Measurements from ENCODE around the gene CDH4.

CDH4 gene

DNA sequence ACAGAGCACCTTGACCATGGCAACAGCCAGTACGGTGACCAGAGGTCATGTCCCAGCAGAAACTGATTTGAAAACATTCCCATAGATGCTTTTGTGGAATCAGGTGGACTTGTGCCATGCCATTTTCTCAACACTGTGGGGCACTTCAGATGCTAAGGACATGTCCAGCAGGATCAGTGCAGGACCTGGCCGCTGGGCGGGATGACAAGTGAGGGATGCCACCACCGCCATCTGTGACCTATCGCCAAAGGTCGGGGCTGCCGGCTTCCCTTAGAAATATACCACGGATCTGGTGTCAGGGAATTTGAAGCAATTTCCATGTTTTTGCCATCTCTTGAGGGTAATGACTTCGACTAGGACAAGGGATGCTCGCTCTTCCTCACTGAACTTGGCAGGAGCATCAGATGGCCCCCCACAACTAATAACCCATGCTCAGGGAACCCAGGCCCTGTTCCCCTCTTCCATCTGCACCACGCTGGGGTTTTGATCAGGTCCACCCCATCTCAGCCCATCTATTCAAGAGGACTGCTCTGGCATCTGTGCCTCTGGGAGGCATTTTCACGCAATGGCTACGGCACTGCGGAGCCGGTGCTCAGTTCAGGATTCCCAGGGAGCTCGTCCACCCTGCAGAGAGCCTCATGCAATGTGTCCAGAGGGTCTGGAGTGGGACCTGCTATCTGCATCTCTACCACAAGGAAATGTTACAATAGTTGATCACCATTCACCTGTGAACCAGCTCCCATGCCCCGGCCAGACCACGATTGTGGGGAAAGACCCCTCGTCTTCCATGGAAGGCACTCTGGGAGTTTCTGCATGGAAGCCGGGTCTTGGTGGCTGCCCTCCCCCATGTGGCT, 511.1 kb downstream of the CDH4 start:
- DNase-seq = no peak

DNA sequence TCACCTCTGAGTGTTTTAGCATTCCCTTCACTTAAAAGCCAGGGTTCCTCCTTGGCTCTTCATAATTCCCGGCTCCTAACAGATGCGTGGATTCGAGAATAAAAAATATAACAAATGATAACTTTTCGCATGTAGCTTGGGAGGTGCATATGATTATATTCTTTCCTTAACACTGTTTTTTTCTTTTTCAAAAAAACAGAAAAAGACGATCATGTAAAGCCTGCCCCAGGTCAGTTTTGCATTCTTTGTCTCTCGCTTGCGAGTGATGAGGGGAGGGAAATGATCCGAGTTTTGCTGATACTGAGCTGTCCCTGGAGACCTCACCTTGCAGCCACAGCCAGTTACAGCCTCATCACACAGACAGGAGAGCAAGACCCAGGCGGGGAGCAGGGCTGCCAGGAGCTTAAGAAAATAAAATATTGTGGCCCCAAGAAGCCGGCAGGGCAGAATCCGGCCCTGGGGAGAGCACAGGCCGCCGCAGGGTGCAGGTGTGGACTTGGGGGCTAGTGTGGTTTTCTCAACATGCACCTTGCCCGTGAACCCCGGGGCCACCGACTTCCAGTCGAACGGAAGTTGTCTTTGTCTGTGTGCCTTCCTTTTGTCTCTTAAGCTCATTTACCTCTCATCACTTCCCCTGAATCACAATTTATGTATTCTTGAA, 511.8 kb downstream of the CDH4 start:
- no peak for DNase-seq

DNA sequence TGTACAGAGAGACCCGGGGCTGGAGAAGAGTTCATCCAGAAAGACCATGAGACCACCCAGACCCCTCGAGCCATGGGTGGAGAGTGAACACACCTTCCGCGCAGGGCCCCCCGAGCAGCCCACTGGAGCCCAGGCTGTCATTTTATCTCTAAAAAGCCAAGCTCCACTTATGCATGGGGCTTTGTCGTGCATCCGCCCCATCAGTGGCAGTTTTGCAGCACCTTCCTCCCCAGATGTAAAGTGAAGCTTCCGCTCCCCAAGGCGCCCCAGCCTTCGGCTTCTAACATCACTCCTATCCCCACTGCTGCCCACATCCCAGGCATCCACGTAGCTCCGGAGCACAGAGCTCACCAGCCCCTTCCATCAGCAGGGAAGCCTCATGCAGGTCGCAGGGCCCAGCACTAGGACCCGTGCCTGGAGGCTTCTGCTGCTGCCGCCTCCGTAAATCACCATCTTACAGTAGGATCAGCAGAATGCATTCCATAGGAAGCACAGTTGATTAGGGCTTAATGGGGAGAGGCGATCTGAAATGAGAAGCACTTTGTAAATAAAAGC, 512.5 kb downstream of the CDH4 start:
- DNase-seq = no peak

DNA sequence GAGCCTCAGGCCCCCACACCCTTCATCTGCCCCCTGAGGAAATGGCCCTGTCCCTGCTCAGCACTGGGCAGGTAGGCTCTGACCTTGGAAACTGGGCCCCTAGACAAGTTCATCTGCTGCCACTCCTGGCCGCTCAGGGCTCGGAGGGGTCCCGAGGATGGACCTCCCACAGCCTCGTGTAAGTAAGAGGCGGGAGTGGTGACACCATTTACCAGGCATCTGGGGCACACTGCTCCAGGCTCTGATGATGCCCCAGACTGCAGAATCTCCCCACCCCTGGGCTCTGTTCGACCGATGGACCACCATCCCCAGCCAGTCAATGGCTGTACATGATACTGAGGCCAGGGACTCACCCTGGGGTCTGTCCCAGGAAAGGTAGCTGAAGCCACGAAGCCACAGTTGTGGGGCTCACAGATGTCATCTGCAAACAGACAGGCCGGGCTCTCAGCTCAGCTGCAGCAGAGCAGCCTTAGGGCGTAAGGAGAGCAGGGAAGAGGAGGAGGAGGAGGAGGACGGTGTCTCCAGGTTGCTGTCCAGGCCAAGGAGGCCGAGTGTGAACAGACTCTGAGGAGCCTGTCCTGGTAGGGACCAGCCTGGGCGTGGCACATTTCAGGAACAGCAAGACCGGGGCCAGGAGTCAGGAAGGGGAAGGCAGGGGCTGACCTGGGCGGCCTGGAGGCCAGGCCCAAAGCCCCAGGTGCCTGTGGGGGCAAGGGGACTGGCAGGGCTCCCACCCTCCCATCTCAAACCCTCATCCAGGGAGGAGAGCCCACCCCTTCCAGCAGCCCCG, 513.2 kb downstream of the CDH4 start:
- no peak for DNase-seq

DNA sequence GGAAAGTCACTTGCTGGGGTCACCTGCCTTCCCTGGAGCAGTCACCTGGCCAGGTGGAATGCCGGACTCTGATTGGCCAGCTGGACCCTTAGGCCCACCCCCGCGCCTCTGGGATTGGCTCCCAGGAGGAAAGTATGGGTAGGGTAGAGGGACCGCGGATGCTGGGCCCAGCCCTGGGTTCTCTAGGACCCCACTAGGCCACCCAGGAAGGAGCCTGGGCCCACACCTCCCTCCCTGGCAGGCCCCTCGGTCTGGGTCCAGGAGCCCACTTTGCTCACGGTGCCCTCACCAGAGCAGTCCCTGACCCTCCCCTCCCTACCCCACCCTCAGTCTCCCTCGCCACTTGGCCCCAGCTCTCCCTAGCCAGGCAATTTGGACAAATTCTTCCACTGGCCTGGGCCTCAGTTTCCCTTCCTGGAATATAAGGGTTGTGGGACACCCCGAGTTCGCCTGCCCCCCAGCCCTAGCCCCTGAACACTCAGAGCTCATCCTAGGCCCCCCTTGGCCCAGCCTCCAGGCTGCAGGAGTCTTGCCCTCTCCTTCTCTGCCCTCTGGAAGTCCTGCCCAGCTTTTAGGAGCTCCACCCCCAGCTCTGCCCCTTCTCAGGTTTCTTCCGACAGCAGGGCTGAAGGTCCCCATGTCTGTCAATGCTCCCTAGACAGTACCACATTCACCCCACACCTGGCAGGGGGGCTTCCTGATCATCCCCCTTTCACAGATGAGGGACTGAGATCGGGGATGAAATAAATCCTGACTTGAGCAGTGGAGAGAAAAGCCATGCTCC, 514.0 kb downstream of the CDH4 start:
- DNase-seq = no peak

DNA sequence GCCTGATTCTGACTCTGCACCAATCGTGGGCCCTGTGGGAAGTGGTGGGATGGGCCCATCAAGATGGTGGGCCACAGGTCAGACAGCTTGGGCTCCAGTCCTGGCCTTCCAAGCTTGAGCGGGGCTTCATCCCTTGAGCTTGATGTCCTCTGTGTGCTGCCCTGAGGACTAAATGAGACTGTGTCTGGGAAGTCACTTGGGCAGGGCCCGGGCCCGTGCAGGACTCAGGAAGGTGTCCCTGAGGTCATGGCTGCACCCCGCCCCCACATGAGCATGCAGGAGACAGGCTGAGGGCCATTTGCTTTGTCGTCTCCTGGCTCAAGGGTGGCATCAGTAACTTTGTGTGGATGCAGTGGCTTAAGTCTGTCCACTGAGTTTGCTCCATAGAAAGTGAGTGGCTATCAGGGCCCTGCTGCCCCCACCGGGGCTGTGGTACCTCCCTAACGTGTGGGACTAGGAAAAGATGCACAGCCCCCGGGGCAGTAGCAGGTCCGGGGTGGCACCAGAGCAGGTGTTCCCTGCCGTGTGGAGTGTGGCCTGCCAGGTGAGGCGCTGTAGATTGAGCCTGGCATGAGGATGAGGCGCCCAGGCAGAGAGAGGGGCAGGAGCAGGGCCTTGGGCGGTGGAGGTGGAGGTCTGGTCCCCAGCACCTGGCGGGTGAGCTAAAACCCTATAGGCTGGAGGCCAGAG, 515.0 kb downstream of the CDH4 start:
- no peak for DNase-seq

DNA sequence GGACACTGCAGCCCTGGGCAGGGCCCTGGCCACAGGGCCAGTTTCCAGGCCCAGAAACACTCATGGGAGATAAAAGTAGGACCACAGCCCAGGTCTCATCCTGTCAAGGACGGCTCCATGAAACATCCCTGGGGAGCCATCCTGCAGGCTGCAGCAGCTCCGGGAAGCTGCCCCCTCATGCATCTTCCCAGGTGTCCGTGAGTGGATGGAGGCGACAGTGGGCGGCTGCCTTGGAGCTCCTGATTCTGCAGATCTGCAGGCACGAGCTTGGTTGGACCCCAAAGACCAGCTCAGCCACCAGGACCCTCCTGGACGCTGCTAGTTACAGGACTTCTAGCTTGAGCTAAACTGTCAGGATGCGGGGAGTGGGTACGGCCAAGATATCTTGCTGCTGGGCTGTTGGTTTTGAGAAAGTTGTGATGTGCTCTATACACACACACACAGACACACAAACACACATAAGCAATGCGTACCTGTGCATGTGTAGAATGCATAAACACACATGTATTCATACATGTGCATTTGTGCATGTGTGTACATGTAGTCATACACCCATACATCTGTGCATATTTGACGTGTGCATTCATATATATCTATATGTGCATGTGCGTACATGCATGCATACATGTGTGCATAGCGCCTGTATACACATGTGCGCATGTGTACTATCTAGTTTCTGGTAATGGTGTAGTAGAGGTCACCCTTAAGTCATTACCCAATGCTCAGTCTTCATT, 515.9 kb downstream of the CDH4 start:
- DNase-seq = no peak

DNA sequence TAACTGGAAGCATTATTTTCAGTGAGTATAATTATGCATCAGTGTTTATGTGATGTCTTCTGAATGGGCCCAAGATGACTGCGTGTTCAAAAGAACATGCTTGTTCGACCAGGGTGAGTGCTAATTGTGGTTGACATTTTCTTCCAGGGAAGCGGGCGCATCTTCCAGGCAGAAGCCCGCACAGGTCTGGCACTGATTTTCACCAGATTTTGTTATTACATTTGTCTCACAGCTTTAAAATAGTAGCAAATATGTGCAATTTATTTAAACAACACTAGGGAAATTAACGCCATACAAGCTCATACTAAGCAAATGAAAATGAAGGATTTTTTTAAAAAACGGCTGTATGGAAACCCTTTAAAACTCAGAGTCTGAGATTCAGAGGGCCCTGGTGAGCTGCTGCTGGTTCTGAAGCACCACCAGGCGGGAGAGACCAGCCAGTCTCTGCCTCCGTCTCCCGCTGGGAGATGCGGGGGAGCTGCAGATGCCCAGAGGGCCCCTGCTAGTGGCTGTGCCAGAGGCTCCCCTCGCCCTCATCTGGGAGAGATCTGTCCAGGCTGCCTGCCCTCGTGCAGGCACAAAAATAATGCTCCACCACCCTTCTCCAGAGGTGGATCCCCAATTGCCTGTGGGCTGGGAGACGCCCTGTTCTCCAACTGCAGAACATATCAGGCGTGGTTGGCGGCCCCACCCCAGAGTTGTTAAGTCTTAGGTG, 516.7 kb downstream of the CDH4 start:
- DNase-seq = no peak

DNA sequence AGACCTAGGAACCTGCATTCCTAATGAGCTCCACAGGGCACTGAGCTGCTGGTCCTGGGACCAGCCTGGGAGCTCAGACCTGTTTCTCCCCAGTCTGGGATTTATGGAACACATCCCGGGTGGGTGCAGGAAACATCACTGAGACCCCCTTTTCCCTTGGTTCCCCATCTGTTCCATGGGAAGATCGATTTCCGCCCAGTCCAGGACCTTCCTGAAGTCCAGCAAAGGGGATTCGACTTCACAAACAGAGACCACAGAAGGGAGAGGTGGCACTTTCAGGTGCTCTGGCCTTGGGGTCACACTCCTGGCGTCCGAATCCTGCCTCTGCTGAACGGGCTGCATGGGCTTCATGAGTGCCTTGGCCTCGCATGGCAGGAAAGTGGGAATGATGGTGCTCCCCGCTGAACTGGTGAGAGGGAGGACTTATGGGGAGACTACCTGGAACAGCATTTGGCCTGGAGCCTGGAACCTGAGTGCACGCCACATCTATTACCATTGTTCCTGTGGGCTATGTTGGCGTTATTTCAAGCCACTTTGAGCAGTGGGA, 517.3 kb downstream of the CDH4 start:
- DNase-seq = no peak

DNA sequence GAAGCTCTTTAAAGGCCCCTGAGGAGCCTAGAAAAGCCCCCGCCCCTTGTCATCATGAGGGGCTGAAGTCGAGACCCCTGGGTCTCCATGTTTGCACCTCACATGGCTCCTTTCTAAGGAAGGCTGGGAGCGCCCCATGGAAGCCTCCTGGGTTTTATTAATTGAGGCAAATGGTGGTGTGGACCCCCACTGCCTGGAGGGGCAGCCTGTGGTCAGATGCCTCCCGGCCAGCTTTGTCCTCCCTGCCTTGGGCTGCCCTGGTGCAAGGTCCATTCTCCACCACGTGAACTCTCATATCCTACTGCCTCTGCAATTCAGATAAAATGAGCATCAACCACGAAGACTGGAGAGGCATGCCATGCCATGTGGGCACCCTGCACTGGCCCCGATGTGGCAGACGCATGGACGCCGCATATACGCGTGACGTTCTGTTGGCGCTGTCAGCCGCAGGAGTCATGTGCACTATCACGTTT, 518.1 kb downstream of the CDH4 start:
- DNase-seq = no peak

DNA sequence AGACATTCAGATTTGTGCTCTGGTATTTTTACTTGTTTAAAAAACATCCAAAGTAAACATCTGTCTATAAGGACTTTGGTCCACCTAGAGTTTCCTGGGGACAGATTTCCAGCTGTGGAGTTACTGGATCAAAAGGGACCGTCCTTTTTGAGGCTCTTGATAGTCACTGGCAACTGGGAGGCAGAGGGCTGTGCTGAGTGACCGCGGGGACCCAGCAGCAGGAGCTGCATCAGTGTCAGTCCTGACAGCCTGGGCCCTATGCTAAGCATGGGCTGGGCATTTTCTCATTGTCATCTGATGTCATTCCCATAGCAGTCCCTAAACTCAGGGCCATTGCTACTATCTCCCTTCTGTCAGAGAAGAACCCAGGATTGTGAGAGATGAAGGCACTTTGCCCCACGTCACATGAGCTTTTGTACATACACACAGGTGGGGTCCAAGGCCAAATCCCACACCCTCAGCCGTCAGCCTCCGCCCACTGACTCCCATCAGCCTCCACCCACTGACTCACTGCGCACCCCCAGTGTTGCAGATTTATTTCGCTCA, 519.8 kb downstream of the CDH4 start:
- no peak for DNase-seq

DNA sequence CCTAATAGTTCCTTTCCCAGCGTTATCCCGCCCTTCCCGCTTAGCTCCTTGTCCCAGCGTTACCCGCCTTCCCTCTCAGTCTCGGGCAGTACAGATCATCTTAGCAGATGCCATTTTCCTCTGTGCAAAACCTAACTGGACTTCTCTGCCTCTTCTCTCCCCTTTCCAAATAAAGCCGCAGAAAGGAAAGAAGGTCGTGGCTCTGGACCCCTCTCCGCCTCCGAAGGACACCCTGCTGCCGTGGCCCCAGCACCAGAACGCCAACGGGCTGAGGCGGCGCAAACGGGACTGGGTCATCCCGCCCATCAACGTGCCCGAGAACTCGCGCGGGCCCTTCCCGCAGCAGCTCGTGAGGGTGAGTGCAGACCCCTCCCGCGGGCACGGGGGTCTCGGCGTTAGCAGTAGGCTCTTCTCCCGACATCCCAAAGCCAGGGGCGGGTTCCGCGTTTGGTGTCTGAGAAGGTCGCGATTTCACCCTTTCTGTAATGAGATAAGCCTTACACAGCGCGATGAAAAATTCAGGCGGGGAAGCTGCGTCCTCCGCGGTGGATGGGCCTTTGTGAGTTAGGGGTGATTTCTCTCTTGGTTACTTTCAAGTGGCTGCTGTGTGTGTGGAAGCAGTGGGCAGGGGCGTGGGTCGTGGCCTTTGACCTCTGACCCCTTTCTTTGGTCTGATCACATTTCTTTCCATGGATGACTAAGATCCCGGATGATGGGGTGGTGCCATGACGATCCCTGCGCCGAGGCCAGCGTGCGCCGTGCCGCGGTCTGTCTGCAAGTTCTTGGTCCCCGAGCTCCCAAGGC, 521.0 kb downstream of the CDH4 start:
- DNase-seq = no peak

DNA sequence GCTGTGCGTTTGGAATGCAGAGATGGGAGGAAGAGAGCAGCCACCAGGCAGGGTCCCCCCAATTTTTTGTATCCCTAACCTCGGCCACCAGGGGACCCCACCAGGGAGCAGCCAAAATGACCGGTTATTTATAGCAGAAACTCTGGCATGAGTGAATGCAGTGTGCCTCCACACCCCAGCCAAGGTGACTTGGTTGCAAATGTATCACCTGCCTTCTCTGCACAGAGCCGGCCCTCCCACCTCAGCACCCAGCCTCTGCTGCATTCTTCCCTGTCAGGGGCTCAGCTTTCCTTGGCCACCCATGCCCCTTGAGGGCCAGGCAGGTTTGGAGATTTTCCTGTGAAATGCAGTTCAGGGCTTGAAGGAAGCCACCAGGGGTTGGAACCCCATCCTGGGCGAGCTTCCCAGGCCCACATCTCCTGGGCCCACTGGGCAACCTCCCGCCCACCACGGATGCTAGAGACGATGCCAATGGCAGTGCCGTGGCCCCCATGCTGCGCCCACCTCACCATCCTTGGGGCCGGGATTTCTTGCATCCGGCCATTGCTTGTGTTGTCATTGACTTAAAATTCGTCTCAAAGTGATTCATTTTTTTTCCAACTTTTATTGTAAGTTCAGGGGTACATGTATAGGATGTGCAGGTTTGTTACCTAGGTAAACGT, 522.0 kb downstream of the CDH4 start:
- no peak for DNase-seq

DNA sequence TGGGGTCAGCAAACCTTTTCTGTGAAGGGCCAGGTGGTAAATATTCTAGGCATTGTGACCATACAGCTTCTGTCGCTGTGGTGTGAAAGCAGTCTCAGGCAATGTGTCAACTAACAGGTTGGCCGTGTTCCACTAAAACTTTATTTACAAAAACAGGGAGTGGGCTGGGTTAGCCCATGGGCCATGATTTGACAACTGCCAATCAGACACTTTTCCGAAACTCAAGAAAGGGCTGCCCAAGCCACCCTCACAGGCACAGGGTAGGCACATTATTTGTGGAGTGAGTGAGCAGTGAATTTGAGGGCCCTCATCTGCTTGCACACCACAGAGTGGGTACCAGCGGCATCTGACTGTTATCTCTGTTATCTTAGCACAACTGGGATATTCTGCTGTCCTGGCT, 523.4 kb downstream of the CDH4 start:
- DNase-seq = no peak

DNA sequence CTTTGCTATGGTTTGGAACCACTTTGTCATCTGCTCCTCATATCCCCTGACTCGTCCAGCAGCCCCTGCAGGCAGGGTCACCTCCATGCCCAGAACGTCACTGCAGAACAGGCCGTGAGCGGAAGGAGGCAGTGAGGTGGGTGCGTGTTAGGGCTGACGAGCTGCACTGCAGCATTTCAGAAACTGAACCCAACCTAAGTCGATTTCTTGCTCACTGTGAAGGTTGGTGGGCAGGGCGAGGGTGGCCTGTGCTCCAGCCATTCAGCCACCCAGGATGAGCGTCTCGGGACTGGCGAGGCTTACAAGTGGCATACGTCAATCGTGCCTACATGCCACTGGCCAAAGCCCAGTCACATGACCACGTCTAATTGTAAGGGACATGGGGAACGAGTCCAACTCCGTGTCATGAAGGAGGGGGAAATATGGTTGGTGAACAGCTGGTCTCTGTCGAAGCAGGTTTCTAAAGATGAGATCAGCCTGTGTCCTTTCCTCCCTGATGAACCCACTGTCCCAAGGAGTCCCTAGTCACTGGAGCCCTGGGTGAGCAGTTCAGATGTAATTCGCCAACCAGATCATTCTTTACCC, 524.5 kb downstream of the CDH4 start:
- no peak for DNase-seq

DNA sequence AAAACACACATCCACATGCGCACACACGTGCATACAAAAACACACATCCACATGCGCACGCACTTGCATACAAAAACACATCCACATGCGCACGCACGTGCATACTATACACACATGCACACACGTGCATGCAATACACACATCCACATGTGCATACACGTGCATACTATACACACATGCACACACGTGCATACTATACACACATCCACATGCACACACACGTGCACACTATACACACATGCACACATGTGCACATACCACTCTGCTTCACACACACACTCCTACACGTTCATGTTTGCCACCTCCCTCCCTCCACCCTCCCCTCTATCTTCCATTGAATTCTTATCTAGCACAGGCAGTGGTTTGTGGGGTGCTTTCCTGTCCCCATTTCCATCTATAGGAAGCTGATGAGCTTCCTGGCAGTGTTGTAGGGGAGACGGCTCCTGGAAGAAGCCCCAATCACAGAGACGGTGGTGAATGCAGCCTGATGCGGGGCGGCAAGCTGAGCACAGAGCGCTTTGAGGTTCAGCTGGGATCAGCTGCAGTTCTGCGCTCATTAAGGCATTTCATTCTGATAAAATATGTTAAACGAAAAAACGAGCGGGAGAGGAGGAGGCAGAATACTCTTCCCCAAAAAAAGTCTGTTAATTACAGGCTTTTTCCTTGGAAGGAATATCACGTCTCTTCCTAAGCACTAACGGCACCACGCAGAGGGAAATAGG, 525.9 kb downstream of the CDH4 start:
- no peak for DNase-seq

DNA sequence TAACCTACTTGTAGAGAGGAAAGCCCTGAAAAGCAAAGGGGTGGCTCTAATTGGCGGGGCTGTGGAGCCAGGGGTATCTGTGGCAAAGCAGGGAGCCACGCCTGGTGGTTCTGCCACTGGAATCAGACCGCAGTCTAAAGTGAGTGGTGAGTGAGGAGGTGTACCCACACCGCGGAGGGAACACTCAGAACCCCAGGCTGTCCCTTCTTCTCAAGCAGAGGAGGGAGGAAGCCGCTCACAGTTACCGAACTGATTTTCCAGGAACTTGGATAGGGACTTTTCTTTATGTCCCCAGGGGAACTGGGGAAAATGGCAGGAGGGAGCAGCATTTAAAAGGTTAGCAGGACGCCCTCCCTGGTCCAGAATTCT, 526.4 kb downstream of the CDH4 start:
- no peak for DNase-seq
